ENCODE measurements around the gene YIF1A.
A peak's percentile ranks its signal among the peaks of the same experiment; 100 is the strongest.
"Not testable (repeated sequence)": the region's sequence is repeated elsewhere in the genome, so short reads cannot be mapped to it uniquely, and the experiment has no call there.

Gene YIF1A

DNA sequence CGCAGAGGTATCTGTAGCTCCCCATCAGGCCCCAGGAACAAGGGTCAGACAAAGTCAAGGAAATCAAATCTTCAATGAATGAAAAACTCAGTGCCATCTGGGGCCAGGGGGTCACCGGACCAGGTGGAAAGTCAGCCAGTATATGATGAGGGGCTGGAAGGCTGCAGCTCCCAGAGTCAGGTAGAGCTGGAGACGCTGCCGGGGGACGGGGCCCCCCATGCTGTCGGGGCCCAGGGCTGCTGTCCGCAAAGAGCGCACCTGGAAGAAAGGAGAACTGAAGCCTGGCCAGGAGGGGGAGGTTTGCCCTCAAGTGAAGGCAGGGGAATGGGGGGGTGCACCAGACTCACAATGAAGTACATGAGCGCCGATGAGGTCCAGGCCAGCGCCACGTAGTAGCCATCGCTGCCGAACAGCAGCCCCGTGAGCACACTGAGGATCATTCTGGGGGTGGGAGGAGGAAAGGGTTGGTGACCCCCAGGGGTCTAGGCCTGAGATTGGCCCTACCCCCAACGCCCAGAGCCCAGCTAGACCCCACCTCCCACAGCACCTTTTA is 4.3 kb downstream of the YIF1A start:
- no peak for DNase-seq

DNA sequence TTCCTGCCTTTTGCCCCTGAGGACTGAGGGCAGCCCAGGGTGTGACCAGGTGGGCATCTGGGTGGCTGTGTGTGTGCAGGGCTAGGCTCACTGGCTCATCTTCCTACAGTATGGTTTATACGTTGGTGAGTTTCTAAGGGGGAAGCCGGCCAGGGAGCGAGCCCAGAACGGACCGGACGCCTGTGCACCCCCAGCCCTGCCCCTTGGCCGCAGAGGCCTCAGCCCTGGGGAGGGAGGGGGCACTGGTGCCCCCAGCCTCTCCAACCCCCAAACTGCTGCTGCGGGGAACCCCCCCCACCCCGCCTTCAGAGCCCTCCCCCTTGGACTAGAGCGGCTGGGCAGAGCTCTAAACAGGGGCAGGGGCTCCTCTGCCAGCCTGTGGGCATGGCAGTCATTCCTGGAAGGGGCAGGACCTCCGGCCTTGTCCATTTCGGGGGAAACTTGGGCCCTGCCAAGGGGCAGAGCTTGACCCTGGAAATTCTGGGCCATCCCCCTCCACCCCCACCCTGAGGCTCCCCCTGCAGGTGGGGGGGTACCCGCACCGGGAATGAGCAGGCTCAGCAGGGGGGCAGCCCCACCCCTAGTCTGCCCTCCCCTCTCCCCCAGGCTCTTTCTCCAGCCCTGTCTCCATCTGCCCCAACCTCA is 5.4 kb downstream of the YIF1A start:
- no peak for DNase-seq

DNA sequence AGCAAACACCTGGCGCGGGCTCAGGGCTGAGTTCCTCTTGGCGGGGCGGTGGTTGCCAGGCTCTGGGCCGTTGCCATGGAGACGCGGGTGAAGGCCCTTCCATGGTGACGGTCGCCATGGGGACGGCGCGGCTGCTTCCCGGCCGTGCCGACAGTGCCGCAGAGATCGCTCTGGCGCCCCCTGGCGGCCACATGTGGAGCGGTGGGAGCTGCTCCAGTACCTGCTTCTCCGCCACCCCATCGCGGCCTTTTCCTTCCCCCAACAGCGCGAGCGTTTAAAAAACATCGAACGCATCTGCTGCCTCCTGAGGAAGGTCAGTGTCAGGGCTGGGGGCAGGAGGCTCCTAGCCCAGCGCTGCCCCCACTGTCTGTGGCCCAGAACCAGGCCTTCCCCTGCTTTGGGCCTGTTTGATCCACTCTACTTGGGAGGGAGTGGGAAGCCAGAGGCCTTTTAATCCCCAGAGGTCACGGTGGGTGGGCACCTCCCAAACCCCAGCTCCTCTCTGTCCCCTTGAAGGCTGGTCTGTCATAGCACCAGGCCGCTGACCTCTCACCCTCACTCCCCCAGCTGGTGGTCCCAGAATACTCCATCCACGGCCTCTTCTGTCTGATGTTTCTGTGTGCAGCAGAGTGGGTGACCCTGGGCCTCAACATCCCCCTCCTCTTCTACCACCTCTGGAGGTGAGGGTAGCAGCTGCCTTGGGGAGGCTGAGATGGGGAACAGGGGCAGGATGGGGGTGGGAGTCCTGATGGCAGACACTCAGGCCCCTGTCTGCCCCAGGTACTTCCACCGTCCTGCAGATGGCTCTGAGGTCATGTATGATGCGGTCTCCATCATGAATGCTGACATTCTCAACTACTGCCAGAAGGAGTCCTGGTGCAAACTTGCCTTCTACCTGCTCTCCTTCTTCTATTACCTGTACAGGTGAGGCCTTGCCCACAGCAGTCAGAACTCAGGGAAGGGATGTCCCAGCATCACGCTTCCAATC is 6.2 kb downstream of the YIF1A start:
- DNase-seq = peak; percentile 91

DNA sequence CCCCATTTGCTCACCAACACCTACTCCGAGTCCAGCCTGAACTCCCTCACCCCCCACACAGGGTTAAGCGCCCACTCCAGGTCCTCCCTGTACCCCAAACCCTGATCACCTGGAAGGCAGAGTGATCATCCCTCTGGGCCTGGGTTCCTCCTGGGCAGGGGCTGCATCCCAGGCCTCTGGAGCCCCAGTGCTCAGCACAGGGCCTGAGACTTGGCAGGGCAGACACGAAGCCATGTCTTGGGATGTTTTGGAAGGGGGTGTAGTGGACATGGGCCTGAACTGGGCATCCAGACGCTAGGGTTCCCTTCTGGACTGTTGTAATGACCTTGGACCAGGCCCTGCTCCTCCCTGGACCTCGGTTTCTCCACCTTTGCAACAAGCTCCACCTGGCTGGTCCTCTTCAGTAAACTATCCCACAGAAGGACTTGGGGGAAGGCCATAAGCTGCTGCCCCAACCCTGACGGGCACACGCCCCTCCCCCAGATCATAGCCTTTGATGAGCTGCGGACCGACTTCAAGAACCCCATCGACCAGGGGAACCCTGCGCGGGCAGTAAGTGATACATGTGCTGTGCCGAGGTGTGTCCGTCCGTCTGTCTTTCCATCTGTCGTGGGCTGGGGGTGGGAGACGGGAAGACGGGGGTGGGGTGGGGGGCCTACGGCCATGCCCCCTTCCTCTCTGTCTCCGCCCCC is 7.0 kb downstream of the YIF1A start:
- no peak for DNase-seq

DNA sequence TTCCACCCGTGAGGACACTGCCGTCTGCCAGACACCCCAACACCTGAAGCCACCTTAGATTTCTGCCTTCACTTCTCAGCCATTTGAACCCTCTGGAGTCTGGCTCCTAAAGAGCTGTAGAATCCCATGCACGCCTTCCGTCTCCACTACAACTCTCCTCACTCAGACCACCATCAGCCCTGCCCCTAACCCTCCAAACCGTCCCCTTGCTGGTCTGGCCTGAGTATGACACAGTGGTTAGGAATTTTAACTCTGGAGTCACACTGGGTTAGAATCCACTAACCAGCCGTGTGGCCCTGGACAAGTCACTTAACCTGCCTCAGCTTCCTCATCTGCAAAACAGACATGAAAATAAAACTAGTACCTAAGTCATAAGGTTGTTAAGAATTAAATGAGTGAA is 7.9 kb downstream of the YIF1A start:
- DNase-seq = no peak

DNA sequence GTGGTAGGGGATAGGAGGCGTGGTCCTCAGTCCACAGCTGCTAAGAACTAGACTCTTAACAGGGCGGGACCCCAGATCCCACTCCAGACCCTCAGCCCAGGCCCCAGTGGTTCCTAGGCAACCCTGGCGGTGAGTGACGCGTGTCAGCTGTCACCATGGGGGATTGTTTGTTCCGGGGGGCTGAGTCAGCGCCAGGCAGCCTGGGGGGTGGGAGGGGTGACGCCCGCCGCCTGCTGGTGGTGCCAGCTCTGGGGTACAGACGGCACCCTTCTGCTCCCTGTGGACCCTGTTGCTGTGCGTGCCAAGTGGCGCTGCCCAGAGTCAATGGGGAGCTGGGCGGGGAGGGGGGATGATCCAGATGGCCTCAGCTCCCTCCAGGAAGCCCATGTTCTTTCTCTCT is 8.5 kb downstream of the YIF1A start:
- no peak for DNase-seq

DNA sequence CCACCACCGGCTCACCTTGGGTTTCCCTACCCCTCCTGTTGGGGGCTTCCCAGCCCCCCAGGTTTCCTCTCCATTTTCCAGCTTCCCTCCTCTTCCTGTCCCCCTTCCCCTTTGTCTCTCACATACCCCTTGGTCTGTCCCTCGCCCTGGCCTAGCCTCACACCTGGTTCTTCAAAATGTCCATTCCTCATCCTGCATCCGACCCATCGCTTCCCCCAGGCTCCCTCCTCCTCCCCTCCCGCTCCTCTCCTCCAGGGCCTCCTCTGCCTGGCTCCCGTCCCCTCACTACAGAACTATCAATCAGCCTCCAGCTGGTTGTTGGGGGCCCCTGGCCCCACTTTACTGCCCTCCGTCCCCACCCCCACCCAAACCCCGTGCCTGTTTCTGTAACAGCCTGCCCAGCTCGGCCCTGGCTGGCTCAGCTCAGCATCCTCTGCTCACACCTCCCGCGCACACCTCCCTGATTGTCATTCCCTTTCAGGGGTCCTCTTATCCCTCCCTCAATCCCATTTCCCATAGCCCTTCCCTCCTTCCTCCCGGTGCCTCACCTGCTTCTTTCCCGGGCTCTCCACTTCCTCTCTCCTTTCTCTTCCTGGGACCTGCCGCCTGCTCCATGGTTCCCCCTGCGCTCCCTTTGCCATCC is 9.7 kb downstream of the YIF1A start:
- no peak for DNase-seq

DNA sequence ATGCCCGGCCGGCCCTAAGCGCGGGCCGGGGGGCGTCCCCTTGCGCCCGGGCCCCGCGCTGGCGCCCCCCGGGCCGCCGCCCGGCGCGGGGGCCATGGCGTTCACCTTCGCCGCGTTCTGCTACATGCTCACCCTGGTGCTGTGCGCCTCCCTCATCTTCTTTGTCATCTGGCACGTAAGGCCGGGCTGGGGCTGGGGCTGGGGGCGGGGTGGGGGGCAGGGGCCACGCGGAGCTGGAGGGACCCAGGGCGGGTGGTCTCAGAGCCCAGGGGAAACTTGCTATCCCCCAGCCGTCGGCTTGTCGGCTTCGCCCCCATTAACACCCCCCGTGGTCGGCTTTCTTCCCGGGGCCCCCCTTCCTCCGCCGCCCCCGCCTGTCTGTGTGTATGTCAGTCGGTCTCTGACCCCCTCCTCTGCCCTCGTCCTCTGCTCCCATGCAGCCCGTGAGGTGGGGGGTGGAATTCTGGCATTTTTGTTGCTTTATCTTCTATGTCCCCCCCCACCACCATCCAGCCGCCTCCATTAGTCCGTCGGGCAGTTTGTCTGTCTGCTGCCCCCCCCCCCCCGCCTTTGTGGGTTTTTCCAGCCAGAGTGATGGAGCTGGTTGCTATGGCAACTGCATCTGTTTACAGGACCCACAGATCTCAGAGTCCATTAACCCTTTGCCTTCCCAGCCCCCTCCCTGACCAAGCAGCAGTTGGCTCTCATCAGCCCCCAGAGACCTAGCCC is 10.4 kb downstream of the YIF1A start:
- DNase-seq = no peak

DNA sequence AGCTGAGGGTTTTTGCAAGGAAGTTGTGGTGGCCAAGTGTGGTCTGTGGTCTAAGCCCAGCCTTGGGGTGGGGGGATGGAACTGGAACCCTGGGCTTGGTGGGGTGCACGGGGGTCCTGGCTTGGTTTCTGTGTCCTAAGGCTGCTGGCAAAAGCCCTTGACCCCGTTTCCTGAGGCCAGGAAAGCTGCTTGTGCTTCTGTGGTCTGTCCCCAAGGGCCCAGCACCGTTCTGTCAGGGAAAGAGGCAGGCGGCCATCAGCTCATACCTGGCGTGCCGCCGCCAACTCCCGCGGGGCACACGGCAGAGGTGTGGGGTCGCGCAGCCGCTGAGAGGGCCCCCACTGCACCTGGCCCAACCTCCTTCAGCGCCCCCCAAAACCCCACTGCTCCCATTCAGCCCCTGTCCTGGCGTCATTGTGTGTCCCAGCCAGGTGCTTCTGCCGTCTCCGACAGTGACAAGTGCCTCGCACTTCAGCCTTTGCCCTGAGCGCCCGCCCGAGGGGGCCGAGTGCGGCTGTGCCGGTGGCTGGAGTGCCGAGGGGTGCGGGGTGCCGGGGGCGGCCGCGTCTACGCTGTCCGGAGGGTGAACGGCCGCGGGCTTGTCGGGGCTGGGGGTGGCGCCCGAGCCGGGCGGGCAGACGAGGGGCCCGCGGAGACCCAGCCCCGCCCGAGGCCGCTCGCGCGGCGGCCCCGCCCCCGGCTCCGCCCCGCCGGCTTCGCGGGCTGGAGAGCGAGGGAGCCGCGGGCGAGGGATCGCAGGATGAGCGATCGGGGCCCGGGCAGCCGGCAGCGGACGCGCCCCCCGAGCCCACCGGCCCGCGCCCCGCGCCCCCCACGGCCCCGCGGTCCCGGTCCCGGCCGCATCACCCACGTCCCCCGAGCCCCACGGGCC is 11.2 kb downstream of the YIF1A start, which contains the start of gene CNIH2:
TSS of gene CNIH2 (plus strand) at position 705 of the 892 bp plus-strand sequence. CDS start 282 bp downstream, outside the sequence.
- DNase-seq = peak; percentile 73

DNA sequence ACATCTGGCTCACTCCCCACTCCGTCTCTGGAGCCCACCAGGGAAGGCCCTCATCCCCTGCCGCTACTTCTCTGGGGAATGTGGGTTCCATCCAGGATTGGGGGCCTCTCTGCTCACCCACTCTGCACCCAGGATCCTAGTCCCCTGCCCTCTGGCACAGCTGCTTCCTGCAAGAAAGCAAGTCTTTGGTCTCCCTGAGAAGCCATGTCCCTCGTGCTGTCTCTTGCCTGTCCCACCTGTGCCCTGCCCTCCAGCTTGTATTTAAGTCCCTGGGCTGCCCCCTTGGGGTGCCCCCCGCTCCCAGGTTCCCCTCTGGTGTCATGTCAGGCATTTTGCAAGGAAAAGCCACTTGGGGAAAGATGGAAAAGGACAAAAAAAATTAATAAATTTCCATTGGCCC is 11.9 kb downstream of the YIF1A start:
- DNase-seq = not testable (repeated sequence)

DNA sequence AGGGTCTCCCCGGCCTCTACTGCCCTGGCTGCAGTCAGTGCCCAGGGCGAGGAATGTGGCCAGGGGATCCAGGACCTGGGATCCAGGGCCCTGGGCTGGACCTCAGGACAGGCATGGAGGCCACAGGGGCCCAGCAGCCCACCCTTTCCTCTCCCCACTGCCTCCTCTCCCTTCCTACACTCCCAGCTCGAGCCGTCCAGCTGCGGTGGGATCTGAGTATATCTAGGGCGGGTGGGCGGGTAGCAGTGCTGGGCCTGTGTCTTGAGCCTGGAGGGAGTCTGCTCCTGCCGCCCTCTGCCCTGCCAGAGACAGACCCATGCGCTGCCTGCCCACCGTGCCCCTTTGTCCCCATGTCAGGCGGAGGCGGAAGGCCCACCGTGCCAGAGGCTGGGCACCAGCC is 12.3 kb downstream of the YIF1A start:
- DNase-seq = not testable (repeated sequence)

DNA sequence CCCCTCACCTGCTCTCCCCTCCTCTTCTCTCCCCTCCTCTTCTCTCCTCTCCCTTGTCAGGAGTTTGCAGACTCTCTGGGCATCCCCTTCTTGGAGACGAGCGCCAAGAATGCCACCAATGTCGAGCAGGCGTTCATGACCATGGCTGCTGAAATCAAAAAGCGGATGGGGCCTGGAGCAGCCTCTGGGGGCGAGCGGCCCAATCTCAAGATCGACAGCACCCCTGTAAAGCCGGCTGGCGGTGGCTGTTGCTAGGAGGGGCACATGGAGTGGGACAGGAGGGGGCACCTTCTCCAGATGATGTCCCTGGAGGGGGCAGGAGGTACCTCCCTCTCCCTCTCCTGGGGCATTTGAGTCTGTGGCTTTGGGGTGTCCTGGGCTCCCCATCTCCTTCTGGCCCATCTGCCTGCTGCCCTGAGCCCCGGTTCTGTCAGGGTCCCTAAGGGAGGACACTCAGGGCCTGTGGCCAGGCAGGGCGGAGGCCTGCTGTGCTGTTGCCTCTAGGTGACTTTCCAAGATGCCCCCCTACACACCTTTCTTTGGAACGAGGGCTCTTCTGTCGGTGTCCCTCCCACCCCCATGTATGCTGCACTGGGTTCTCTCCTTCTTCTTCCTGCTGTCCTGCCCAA is 12.8 kb downstream of the YIF1A start:
- no peak for DNase-seq

DNA sequence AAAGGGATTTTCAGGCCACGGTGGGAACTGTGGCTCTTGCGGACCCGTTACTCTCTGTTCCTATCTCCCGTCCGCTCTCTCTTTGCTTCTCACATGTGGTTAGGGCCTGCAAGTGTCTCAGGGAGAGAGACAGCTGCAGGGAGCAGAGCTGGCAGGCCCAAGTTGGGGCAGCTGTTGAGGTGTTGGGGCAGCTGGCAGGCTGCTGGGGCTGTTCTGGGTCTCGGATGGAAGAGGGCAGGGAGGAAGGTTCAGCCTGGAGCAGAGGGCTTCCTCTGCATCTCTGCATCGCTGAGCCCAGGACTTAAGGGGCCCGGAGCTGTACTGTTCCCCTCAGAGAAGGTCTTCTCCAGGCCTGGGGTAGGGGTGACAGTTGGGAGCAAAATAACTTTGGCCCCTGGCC is 13.5 kb downstream of the YIF1A start:
- no peak for DNase-seq

DNA sequence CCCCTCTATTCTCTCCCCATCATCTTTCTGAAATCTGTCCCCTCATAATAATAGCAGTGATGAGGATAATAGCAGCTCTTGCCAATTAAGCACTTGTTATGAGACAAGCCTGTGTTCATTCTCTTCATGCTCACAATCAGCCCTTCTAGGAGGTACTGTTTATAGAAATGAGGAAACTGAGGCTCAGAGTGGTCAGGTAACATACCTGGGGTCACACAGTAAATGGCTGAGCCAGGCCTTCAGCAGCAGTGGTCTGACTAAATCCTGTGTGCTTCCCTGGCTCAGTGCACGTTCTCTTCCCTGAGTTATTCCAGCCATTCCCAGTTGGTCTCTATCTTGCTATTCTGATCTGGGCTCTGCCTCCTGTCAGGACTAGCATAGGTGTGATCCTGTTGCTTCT is 14.7 kb downstream of the YIF1A start:
- no peak for DNase-seq

DNA sequence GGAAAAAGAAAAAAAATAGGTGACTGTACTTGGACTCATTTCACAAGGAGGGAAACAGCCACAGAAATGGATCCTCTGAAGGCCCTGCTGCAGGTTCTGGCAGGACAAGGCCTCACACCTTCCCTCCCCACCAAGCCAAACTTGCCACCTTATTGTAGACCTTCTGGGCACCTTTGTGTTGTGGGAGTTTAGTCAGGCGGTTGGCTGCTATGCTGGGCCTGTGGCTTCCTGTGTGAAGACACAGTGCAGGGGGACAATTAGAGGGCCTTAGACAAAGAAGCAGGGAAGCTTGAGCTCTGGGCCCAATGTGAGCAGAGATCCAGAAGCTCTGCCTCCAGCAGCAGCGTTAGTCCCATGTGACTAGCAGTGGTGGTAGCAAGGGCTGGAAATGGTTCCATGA is 16.3 kb downstream of the YIF1A start:
- no peak for DNase-seq

DNA sequence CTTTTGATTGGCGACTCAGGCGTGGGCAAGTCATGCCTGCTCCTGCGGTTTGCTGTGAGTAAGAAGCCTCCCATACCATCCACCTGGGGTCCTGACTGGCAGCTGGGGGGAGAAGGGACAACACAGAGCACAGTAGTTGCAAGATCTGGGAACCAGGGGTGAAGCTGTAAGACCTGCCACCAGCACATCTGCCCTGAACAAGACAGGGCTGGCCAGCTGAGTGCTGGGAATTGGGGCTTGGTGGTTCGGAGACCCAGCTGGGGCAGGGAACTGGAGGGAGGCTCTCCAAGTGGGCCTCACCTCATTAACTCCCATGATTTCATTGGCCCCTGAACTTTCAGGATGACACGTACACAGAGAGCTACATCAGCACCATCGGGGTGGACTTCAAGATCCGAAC is 17.1 kb downstream of the YIF1A start:
- DNase-seq = no peak

DNA sequence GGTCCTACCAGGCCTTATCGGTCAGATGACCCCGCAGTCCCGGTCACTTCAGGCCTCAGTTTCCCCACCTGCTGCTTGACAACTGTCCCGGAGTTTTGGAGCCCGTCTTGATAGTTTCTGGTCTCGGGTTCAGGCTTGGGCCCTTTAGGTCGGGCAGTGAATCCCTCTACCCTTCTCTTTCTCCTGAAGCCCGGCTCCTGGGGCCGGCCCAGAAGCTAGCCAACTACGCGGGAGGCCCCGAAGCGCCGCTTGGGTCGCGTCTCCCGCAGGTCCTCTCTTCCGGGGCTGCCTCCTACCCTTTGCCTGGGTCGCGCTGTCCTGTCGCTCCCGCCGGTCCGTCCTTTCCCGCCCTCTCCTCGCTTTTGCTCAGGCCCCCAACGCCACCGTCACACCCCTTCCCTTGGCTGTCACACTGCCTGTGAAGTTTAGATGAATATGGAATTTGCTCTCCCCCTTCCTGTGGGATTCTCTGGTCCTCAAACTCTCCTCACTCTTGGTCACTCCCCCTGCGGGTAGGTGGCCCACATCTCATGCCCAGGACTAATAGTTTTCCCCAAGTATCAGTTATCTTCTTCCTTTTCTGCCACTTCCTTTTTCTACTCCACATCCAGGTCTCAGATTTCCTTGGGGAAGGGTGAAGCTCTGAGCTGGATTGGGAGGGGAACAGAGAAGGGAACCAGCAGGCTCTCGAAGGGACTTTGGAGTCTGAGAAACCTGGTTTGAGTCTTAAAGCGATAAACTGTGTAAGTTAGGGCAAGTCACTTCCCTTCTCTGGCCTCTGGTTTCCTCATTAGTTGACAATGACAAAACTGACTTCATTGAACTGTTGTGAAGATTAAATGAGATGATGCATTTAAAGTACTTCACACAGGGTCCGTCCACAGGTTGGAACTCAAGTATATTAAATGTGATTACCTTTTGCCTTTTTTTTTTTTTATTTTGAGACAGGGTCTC is 19.7 kb downstream of the YIF1A start:
- DNase-seq = no peak

DNA sequence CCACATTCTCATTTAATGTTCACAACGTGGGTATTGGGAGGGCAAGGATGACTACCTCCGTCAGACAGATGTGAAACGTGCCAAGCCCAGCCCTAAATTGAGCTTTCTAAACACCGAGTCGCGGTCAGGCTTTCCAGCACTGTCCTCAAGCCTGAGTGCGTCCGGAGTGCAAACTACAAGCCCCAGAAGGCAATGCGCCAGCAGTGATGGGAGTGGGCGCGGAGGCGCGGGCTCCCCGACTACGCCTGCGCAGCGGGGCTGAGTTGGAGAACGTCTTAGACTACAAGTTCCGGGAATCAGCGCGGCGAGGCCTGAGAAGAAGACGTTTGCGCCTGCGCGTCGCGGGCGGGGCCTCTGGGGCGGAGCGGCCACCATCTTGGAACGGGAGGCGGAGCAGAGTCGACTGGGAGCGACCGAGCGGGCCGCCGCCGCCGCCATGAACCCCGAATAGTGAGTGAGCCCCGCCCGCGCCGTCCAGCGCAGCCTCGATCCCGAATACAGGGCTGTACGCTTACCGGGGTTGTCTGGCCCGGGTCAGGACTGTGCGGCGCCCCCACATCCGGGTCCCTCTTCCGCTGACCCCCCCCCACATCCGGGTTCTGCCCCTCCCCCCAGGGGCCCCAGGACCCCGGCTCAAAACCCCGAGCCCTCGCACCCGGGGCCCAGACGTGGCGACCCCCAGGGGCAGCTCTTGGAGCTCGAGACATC is 20.5 kb downstream of the YIF1A start, which contains the start of gene RAB1B:
TSS of gene RAB1B (plus strand) at position 396 of the 708 bp plus-strand sequence. CDS start at position 437, 41 bp downstream.
- peak; percentile 98 for DNase-seq

All from DMS79 treated with DMSO at 0.1 percent for 48 hours (cell line).